Stimulated activated CD4-positive, alpha-beta T cell treated with anti-CD3 and anti-CD28 coated beads, Interleukin-1b, Interleukin-23, amount 100 ng/mL, for 48 hours (primary cell): ENCODE measurements around the gene LANCL3.
"Not testable (repeated sequence)": the region's sequence is repeated elsewhere in the genome, so short reads cannot be mapped to it uniquely, and the experiment has no call there.

ENCODE experiments used
- DNase-seq: peaks from one replicate; pipeline ENCODE4 v3.0.0-alpha.2; 2020

LANCL3 gene

DNA sequence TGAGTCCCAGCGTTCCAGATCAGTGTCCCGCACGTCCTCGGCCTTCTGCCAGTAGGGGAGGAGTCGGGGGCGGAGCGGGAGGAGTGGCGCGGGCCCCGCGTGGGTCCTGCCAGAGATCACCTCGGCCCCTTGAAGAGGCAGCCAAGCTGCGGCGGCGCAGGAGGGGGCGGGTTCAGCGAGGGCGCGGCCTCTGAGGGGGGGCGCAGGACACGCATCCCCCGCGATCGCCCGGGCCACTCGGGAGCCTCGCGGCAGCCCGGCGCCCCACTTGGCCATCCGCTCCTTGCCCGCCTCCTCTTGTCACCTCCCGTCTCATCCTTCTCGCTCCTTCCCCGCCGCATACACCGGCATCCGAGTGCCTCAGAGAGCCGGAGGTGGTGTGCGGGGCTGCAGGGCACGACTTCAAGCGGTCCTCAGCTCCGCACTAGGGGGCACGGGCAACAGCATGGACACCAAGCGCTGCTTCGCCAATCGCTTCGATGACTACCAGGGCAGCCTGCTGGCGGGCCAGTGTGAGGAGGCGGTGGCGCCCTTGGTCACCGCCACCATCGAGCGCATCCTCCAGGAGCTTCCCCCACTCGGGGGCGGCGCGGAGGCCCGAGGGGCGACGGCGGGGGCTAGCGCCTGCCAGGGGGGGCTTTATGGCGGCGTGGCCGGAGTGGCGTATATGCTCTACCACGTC, at the start of gene LANCL3:
Gene LANCL3 (plus strand): TSS at position 236 of the 682 bp plus-strand sequence. CDS start 210 bp downstream, at position 446.
- DNase-seq, result not testable (repeated sequence)

DNA sequence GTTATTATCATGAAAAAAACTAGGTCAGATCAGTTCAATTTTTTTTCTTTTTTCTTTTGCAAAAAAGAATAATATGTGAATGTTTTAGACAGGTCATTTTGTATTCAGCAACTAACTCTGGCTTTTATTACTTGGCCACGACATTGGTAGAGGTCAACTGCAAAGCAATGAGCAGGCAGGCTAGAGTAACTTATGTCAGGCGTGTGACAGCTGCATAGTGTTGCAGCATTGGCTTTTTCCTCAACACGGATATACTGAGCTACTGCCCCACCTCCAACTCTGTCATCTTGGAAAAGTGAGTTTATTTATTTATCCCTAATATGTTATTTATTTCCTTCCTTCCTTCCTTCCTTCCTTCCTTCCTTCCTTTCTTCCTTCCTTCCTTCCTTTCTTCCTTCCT, 47.8 kb upstream of the LANCL3 start:
- DNase-seq, result not testable (repeated sequence)

DNA sequence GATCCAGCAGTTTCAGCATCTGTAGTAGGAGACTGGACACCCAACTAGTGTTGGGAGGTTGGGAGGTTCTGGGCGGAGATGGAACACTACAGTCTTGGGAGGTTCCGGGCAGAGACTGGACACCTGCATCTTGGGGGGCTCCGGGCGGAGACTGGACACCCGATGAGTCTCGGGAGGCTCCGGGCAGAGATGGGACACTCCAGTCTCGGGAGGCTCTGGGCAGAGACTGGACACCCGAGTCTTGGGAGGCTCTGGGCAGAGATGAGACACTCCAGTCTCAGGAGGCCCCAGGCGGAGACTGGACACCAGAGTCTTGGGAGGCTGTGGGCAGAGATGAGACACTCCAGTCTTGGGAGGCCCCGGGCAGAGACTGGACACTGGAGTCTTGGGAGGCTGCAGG, 29.5 kb upstream of the LANCL3 start:
- DNase-seq, result no peak

- DNase-seq, result no peak
Measured at GRCh38 chrX:37542791-37543190, 28.7 kb upstream of the LANCL3 start.

DNA sequence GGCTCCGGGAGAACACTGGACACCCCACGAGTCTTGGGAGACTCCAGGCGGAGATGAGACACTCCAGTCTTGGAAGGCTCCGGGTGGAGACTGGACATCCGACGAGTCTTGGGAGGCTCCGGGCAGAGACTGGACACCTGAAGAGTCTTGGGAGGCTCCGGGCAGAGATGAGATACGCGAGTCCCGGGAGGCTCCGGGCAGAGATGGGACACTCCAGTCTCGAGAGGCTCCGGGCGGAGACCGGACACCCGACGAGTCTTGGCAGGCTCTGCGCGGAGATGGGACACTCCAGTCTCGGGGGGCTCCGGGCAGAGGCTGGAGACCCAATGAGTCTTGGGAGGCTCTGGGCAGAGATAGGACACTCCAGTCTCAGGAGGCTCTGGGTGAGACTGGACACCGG, 28.1 kb upstream of the LANCL3 start:
- DNase-seq, result no peak

GRCh38 chrX:37544531-37544930, 26.9 kb upstream of the LANCL3 start:
- not testable (repeated sequence) for DNase-seq

DNA sequence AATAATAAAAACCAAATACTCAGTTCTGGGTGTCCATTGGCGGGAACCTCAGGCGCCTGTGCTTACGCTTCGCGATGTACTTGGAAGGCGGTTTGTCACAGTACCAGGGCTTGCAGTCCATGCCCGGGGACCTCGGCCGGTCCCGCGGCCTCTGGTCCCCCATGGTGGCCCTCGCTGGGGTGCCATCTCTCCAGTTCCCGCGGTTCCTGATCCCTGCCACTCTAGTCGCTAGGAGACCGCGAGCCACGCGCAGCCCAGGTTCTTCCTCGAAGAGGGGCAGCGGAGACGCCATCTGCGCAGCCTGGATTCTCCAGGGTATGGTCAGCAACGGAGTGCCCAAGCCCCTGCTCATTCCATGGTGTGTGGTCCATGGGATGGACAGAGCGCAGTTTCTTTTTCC, 26.4 kb upstream of the LANCL3 start:
- no peak for DNase-seq

DNA sequence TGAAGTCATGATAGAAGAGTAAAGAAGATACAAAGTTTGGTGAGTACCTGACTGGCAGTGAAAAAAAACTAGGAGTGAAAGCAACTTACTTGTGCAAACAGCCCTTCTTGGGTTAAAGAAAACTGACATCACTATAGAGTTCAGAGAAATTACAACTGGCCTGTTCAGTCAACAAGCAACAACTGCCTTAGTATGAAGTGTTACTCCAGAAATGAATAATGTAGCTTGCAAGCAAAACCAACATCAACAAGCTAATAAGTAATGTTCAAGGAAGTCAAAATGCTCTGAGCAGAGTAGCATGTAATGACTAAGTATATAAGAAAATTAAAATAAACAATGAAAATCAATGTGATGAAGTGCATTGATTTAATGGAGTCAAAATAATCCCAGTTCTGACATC, 21.8 kb upstream of the LANCL3 start:
- DNase-seq, result not testable (repeated sequence)

- no peak for DNase-seq
Measured at GRCh38 chrX:37553476-37553875, 18.0 kb upstream of the LANCL3 start.

DNA sequence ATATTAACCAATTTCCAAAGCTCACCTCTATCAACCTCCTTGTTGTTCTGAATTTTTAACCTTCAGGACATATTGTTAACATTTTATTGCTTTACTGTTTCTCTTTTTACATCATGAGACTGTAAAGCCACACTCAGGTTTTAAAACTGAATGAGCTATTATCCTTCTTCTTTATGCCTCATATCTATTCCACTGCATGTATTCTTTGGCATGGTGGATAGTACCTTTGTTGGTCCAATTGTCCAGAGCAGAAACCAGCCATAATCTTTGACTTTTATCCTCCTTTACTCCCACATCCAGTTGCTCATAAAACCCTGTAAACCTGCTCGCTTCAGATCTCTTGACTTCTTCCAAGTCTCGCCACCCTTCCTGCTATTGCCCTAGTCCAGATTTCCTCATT, 6.2 kb upstream of the LANCL3 start:
- not testable (repeated sequence) for DNase-seq

- not testable (repeated sequence) for DNase-seq
Measured at GRCh38 chrX:37570349-37570748, 1.1 kb upstream of the LANCL3 start.

- peak; percentile 10 for DNase-seq
Measured at GRCh38 chrX:37572108-37572587, 687 bp downstream of the LANCL3 start.

DNA sequence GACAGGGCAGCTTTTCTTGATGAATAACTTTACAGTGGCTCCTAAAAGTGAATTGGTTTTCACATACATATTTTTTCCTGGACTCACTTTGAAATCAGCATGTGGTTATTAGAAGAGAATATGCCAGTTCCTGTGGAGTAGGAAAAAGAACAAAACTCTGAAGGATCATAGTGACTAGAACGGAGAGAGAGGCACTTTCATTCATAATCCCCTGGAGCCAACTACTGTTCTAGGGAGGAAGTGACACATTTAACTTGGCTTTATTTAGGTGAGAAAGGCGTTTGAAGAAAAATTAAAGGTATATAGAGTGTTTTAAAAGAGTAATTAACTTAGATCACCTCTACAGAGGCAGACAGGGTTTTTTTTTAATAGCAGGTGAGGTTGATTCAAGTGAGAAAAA, 1.7 kb downstream of the LANCL3 start:
- DNase-seq, result not testable (repeated sequence)

GRCh38 chrX:37578045-37578444, 6.6 kb downstream of the LANCL3 start:
- DNase-seq, result no peak

- no peak for DNase-seq
Measured at GRCh38 chrX:37580080-37580479, 8.6 kb downstream of the LANCL3 start.

- not testable (repeated sequence) for DNase-seq
Measured at GRCh38 chrX:37587337-37587736, 15.9 kb downstream of the LANCL3 start.

GRCh38 chrX:37590047-37590446, 18.6 kb downstream of the LANCL3 start:
- no peak for DNase-seq

GRCh38 chrX:37594755-37595382, 23.4 kb downstream of the LANCL3 start:
- DNase-seq, result no peak

DNA sequence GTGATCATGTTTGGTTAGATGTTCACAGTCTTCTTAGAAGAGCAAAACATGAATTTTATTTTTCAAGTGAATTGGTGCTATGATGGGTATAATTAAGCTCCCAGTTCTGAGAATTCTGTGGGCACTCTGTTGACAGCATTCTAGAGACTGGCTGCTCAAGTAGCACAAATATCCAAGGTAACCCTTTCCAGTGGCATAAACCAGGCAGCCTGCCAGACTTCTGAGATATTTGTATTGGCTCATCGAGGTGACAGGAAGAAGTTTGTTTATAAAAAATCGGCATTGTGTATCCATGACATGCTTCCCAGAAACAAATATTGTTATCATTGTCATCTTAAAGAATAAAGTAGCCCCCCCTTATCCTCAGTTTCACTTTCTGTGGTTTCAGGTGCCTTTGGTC, 28.3 kb downstream of the LANCL3 start:
- DNase-seq, result no peak

DNA sequence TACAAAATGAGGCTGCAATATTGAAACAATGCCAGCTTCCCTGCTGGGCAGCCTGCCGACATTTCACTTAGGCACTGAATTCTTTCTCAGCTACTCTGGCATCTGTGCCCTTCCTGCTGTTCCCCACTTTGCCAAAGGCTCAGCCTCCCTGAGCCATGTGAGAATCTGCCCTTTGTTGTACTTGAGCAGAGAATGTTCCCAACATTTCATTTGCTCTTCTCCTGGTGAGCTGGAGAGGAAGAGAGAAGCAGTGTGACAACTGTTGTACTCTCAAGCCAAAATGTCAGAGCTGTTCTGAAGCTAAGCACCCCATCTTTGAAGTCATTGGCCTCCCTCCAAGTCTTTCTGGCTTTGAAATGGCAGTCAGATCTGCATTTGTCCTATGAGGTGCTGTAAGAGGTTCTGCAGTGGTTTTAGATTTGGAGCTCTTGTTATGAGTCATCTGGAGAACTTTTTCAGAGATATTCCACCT, 32.5 kb downstream of the LANCL3 start:
- no peak for DNase-seq

GRCh38 chrX:37607243-37607642, 35.8 kb downstream of the LANCL3 start:
- no peak for DNase-seq

DNA sequence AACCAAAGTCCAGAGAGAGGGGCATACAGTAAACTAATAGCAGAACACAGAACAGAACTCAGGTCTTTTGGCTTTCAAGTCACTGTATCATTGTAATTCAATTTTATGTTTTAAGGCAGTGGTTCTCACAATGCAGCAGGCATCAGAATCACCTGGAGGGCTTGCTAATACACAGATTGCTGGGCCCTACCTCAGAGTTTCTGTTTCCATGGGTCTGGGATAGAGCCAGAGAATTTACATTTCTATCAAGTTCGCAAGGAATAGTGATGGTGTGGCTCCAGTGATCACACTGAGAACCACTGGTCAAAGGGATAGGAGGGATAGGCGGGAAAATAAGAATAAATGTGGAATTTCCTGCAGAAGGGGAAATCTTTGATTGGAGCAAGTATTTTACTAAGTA, 36.7 kb downstream of the LANCL3 start:
- DNase-seq, result no peak

DNA sequence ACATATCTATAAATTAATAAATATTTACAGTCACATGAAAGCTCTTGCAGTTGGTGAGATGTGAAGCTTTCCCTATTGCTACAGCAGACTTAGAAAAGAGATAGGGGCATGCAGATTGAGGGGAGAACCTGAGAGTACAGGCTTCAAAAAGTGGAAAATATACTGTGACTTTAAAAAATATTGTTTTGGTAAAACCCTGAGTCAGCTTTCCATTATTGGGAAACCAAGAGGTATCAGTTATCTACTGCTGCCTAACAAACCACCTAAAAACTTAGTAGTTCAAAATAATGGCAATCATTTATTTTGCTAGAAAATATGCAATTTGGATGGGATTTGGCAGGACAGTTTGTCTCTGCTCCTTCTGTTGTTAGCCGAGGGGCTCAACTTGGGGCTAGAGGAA, 38.3 kb downstream of the LANCL3 start:
- DNase-seq, result no peak

GRCh38 chrX:37613933-37614332, 42.5 kb downstream of the LANCL3 start:
- DNase-seq, result no peak
